Measurements from ENCODE around the gene ITPR2. TPM values are rescaled to one million over a fixed set of nuclear protein-coding genes. Genes with fewer than 3 reads are reported as not detected.

ITPR2 gene
- total and polyA plus RNA-seq, 2 of the 13 experiments (the other 11 are each of a cell fraction or from before 2014, with no cell fraction given): 31.9 to 81.9 TPM

DNA sequence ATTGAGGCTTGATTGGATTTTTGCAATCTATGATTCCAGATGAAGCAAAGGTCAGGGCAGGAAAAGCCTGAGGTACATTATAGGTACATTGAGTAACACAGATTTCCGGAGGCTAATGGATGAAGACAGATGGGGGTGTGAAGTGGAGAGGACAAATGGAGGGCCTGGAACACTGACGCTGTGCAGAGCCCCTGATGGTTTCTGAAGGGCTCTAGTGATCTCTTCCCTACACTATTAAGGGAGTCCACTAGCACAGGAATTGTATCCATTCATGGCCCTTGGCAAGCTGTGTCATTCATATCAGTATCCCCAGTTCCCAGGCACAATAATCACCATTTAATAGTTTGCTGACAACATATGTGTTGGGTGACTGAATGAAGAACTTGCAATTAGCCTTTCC, 284.8 kb downstream of the ITPR2 start (continued):
- TF ChIP-seq MBNL3 (CRISPR knock-in tag; conservative IDR thresholded peaks at IDR 0.05) (no peak), ZNF775 (CRISPR knock-in tag; IDR thresholded peaks at IDR 0.05; ENCODE audit: borderline replicate concordance) (no peak), XBP1 (CRISPR knock-in tag; IDR thresholded peaks at IDR 0.05) (no peak)
- TF ChIP-seq, protein P1, sequence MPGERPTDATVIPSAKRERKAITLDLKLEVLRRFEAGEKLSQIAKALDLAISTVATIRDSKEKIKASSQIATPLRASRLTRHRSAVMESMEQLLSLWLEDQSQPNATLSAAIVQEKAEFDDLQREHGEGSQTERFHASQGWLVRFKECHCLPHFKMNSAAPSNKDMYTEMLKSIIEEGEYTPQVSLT (CRISPR knock-in tag; IDR thresholded peaks at IDR 0.05; ENCODE audit: borderline replicate concordance, low read depth): no peak

GRCh38 chr12:26546535-26547314, 286.3 kb downstream of the ITPR2 start:
- Histone ChIP-seq H3K27ac (ENCODE audit: extremely low read length, insufficient read depth, low read length) (no peak overlapping the region), H3K4me1 (ENCODE audit: insufficient read depth, low read length) (no peaks in the 10 kb centered on the region), H4K20me1 (ENCODE audit: insufficient read depth, low read length) (no peaks in the 10 kb centered on the region), H3K9ac (ENCODE audit: insufficient read depth, low read depth, low read length) (no peak overlapping the region), H3K27me3 (ENCODE audit: control insufficient read depth in 1 of 2, insufficient read depth in 2 of 2, low read length in 2 of 2) (no peaks in the 10 kb centered on the region), H3K4me2 (ENCODE audit: low read depth, low read length) (no peak overlapping the region), H3K9me3 (ENCODE audit: low read length) (no peaks in the 10 kb centered on the region), H2AFZ (ENCODE audit: low read length) (no peak overlapping the region), H3K36me3 (replicated peaks in 1 of 2; ENCODE audit: control insufficient read depth in 1 of 2, insufficient read depth in 2 of 2, low read length in 2 of 2) (peaks cover 7 to 69% of the 10 kb centered on the region in 2 experiments), H3K79me2 (ENCODE audit: insufficient read depth, low read length) (no peaks in the 10 kb centered on the region), H3K4me3 (replicated peaks in 1 of 3; ENCODE audit: insufficient read depth in 1 of 3, low read depth in 2 of 3, low read length in 3 of 3) (no peak overlapping the region)
- DNase-seq (ENCODE audit: low spot score) (no peak), ATAC-seq (no peak), FAIRE-seq (no peak)
- TF ChIP-seq ZNF20 (CRISPR knock-in tag; IDR thresholded peaks at IDR 0.05) (no peak), ZNF83 (CRISPR knock-in tag; IDR thresholded peaks at IDR 0.05; ENCODE audit: borderline replicate concordance) (no peak)
- BruUV-seq (replicated peaks): no TSS peak
- POLR2A ChIA-PET: no interaction called here
- intact Hi-C loops (cut with micrococcal nuclease; ENCODE audit: unreplicated experiment) (no loop called here), in situ Hi-C loops (cut with HindIII; ENCODE audit: extremely low pct_ligation_motif_present, low pct_unique_long_range_greater_than_20kb) (no loop called here)
- 96% methylated on average over 3 of the region's 3 CpGs for WGBS (ENCODE audit: low lambda C conversion rate)
- CTCF ChIA-PET (ENCODE audit: low intra/inter-chr PET ratio, low total read pairs): no interaction called here
